ENCODE data around the gene STXBP5. TPM values are rescaled to one million over a fixed set of nuclear protein-coding genes. Genes with fewer than 3 reads are reported as not detected.

STXBP5 gene
- total and polyA plus RNA-seq, 5 donors from 2014 or later, result 1.9 to 32.4 (median 3.5) TPM

DNA sequence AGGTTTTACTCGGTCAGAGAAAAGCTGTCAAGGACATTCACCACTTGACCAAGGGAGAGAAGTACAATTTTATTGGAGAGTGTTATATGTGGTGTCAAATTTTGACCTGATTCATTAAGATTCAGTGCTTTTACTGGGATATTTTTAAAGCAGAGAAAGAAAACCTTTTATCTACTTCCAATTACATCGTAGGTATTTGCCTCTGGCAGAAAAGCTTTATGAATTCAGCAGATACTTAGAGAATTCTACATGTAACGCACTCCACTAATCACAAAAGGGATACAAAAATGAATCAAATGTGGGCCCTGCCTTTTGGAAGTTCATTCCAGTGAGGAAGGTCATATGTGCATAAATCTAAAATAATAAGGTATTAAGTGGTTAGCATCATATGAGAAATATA is 133.7 kb downstream of the STXBP5 start:
- no peak overlapping the region for H3K4me3 ChIP-seq (ENCODE audit: low read depth, low read length)
- peaks cover 28% of the 10 kb centered on the region for H3K36me3 ChIP-seq (ENCODE audit: control insufficient read depth, insufficient read depth, low read length)
- Mint-ChIP-seq H3K36me3 (peaks cover 20% of the 10 kb centered on the region), H3K27me3 (no peaks in the 10 kb centered on the region), H3K27ac (no peak overlapping the region), H3K9me3 (no peaks in the 10 kb centered on the region), H3K4me1 (peaks cover 0 to 4% (median 1%) of the 10 kb centered on the region in 4 donors), H3K4me3 (no peak overlapping the region)
- DNase-seq (no peak), ATAC-seq (ENCODE audit: low read depth in 2 of 2) (no peak)
- no peaks in the 10 kb centered on the region for H3K4me1 ChIP-seq (ENCODE audit: control insufficient read depth, insufficient read depth, low read length, poor library complexity, severe bottlenecking)
- no peaks in the 10 kb centered on the region for H3K27me3 ChIP-seq (ENCODE audit: control insufficient read depth, insufficient read depth, low read length)
- H3K27ac ChIP-seq (ENCODE audit: insufficient read depth, low read length, poor library complexity, severe bottlenecking), result no peak overlapping the region
- H3K9me3 ChIP-seq (ENCODE audit: control insufficient read depth in 2 of 2, low read length in 2 of 2), result no peaks in the 10 kb centered on the region

DNA sequence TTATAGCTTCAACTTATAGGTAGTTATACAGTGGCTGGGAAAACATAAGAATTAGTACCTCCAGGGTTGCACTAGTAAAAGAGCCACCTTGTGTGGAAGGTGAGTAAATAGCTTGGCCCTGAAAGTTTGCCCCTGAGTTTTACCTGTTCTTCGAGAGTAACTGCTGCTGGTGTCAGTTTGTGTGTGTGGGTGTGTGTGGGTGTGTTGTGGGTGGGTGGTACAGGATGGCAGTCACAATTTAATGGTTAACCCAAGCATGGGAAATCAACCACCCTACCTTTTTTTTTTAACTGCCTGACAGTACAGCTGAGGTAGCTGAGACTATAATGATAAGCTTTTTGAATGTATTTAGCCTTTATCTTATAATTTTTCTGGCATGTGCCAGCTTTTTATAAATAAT is 137.3 kb downstream of the STXBP5 start:
- Histone ChIP-seq H3K4me1 (ENCODE audit: control insufficient read depth, insufficient read depth, low read length, poor library complexity, severe bottlenecking) (no peaks in the 10 kb centered on the region), H3K27ac (ENCODE audit: insufficient read depth, low read length, poor library complexity, severe bottlenecking) (no peak overlapping the region), H3K27me3 (ENCODE audit: control insufficient read depth, insufficient read depth, low read length) (no peaks in the 10 kb centered on the region), H3K4me3 (ENCODE audit: low read depth, low read length) (no peak overlapping the region), H3K9me3 (ENCODE audit: control insufficient read depth in 2 of 2, low read length in 2 of 2) (no peaks in the 10 kb centered on the region), H3K36me3 (ENCODE audit: control insufficient read depth, insufficient read depth, low read length) (peaks cover 16% of the 10 kb centered on the region)
- Mint-ChIP-seq H3K4me1 (peaks cover 0 to 7% (median 3%) of the 10 kb centered on the region in 4 donors), H3K27ac (no peak overlapping the region), H3K27me3 (no peaks in the 10 kb centered on the region), H3K4me3 (no peak overlapping the region), H3K9me3 (no peaks in the 10 kb centered on the region), H3K36me3 (peaks cover 39% of the 10 kb centered on the region)
- no peak for ATAC-seq (ENCODE audit: low read depth in 2 of 2)
- DNase-seq, result no peak

DNA sequence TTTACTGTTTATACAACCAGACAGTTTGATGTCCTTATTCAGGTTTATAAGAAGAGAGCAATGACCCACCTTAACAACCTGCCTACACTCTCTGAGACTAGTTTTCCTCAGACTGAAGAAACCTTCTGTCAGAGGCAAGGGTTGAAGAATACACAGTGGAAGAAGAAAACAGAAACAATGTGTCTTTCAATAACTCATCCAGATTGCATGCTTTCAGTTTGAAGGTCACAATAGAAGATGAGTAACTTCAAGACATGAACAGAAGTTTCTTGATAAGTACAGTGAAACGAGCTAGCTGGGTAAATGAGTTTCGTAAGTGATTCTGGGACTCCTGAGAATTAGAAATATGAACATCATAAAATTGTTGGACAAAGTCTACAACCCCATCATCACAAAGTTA is 141.7 kb downstream of the STXBP5 start:
- Mint-ChIP-seq H3K9me3 (no peaks in the 10 kb centered on the region), H3K36me3 (peaks cover 30% of the 10 kb centered on the region), H3K4me3 (no peak overlapping the region), H3K27ac (no peak overlapping the region), H3K4me1 (peaks cover 0 to 11% (median 1%) of the 10 kb centered on the region in 4 donors), H3K27me3 (no peaks in the 10 kb centered on the region)
- H3K36me3 ChIP-seq (ENCODE audit: control insufficient read depth, insufficient read depth, low read length), result peaks cover 4% of the 10 kb centered on the region
- H3K4me3 ChIP-seq (ENCODE audit: low read depth, low read length), result no peak overlapping the region
- H3K4me1 ChIP-seq (ENCODE audit: control insufficient read depth, insufficient read depth, low read length, poor library complexity, severe bottlenecking), result no peaks in the 10 kb centered on the region
- no peak for DNase-seq
- no peak overlapping the region for H3K27ac ChIP-seq (ENCODE audit: insufficient read depth, low read length, poor library complexity, severe bottlenecking)
- ATAC-seq (ENCODE audit: low read depth in 2 of 2), result no peak
- no peaks in the 10 kb centered on the region for H3K9me3 ChIP-seq (ENCODE audit: control insufficient read depth in 2 of 2, low read length in 2 of 2)
- H3K27me3 ChIP-seq (ENCODE audit: control insufficient read depth, insufficient read depth, low read length), result no peaks in the 10 kb centered on the region

DNA sequence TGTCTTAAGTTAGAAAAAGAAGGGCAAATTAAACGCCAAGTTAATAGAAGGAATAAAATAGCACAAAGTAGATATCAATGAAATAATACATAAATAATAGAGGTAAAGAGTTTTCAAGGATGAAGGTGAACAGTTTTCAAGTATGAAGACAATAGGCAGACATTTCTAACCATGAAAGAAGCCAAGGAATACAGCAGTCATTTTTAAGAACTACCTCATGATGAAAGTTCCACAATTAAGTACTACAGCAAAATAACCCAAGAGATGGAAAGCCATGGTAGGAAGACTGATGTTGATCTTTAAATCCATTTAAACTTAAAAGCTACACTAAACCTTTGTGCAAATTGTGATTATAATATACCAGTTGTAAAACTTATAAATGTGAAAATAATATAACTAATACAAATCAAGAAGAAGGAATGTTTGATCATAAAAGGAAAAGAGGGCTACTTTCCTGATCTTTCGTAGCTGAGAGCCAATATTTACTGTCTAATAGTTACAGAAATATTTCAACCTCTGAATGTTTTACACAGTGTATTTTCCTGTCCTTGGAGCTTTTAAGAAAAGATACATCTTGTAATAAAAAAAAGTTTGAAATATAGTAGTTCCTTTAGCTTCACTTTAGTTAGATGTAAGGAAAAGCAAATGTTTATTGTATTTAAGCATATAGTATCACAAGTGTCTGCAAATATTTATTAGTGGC is 143.1 kb downstream of the STXBP5 start:
- H3K36me3 Mint-ChIP-seq, result peaks cover 23% of the 10 kb centered on the region
- H3K9me3 ChIP-seq (ENCODE audit: control insufficient read depth in 2 of 2, low read length in 2 of 2), result no peaks in the 10 kb centered on the region
- H3K4me3 Mint-ChIP-seq, result no peak overlapping the region
- H3K4me1 ChIP-seq (ENCODE audit: control insufficient read depth, insufficient read depth, low read length, poor library complexity, severe bottlenecking), result no peaks in the 10 kb centered on the region
- no peaks in the 10 kb centered on the region for H3K27me3 ChIP-seq (ENCODE audit: control insufficient read depth, insufficient read depth, low read length)
- no peaks in the 10 kb centered on the region for H3K27me3 Mint-ChIP-seq
- no peaks in the 10 kb centered on the region for H3K9me3 Mint-ChIP-seq
- H3K27ac ChIP-seq (ENCODE audit: insufficient read depth, low read length, poor library complexity, severe bottlenecking), result no peak overlapping the region
- H3K4me1 Mint-ChIP-seq, result peaks cover 0 to 11% (median 0%) of the 10 kb centered on the region in 4 donors
- DNase-seq (no peak), ATAC-seq (ENCODE audit: low read depth in 2 of 2) (no peak)
- no peak overlapping the region for H3K4me3 ChIP-seq (ENCODE audit: low read depth, low read length)
- peak overlapping the region in 1 of 3 donors; percentile 85 for H3K27ac Mint-ChIP-seq
- peaks cover 2% of the 10 kb centered on the region for H3K36me3 ChIP-seq (ENCODE audit: control insufficient read depth, insufficient read depth, low read length)

DNA sequence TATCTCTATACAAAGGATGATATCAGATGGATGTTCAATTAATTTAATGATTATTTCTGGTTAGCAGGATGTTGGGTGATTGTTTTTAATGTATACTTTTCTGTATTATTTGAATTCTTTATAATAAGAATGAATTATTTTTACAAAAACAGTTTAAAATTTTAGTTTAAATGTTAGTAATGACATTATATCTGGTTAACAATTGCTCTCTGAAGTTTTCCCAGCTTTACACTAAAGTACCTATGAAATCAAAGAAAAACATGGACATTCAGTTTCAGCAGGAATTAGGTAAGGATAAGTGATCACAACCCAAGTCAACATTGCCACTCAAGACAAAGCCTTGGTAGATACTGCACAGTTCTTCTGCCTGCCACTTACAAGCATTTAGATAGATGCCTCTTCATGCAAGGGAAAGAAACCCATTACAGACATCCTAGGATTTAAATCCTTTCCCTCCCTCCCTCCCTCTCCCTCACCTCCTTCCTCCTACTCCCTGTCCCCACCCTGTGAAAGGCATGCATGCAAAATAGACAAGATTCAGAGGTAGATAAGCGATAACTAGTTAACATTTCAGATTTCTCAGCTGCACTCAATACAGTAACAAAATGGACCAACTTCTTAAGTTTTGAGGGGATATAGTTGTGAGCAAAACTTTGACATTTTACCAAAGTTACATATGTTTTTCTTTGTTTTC is 143.8 kb downstream of the STXBP5 start:
- Mint-ChIP-seq H3K27ac (no peak overlapping the region), H3K4me3 (no peak overlapping the region), H3K4me1 (peaks cover 0 to 11% (median 0%) of the 10 kb centered on the region in 4 donors), H3K36me3 (peaks cover 23% of the 10 kb centered on the region), H3K27me3 (no peaks in the 10 kb centered on the region), H3K9me3 (no peaks in the 10 kb centered on the region)
- DNase-seq (no peak), ATAC-seq (ENCODE audit: low read depth in 2 of 2) (no peak)
- Histone ChIP-seq H3K4me1 (ENCODE audit: control insufficient read depth, insufficient read depth, low read length, poor library complexity, severe bottlenecking) (no peaks in the 10 kb centered on the region), H3K27me3 (ENCODE audit: control insufficient read depth, insufficient read depth, low read length) (no peaks in the 10 kb centered on the region), H3K9me3 (ENCODE audit: control insufficient read depth in 2 of 2, low read length in 2 of 2) (no peaks in the 10 kb centered on the region), H3K27ac (ENCODE audit: insufficient read depth, low read length, poor library complexity, severe bottlenecking) (no peak overlapping the region), H3K36me3 (ENCODE audit: control insufficient read depth, insufficient read depth, low read length) (peaks cover 2% of the 10 kb centered on the region), H3K4me3 (ENCODE audit: low read depth, low read length) (no peak overlapping the region)

DNA sequence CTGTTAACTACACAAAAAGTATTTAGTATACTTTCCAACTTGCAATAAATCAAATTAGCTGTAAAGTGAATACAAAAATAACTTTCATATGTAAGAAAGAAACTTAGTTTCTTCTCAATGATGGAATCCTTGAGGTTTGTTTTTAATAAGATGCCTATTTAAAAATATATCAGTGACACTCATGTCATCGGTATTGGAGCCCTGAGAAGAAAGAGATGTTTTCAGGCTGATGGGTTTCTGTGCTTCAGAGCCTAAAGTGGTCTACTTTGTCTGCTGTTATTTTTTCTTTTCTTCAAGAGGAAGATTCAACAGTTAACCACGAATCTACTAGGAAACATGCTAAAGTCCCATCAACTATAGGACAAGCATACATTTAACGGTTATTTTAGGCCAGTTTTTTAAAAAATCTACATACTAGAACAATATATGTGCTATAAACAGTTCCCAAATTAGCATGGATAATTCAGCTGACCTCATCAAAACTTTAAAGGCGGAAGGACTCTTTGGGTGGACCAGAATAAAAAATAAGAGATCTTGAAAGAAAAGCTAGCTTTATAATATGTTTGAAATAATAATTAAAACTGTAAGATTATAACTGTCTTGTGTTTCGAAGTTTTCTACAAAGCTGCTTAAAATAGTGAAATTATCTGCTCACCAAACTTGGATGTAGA is 157.2 kb downstream of the STXBP5 start:
- H3K9me3 Mint-ChIP-seq, result peaks cover 0 to 14% (median 2%) of the 10 kb centered on the region in 7 donors
- Histone ChIP-seq H3K4me1 (ENCODE audit: control insufficient read depth, insufficient read depth, low read length, poor library complexity, severe bottlenecking) (no peaks in the 10 kb centered on the region), H3K9me3 (ENCODE audit: control insufficient read depth in 2 of 2, low read length in 2 of 2) (peaks cover 0 to 2% of the 10 kb centered on the region in 2 experiments), H3K36me3 (ENCODE audit: control insufficient read depth, insufficient read depth, low read length) (peaks cover 39% of the 10 kb centered on the region), H3K4me3 (ENCODE audit: low read depth, low read length) (no peak overlapping the region), H3K27me3 (ENCODE audit: control insufficient read depth, insufficient read depth, low read length) (no peaks in the 10 kb centered on the region), H3K27ac (ENCODE audit: insufficient read depth, low read length, poor library complexity, severe bottlenecking) (no peak overlapping the region)
- H3K4me3 Mint-ChIP-seq, result no peak overlapping the region
- H3K27me3 Mint-ChIP-seq, result no peaks in the 10 kb centered on the region
- no peak overlapping the region for H3K27ac Mint-ChIP-seq
- ATAC-seq (ENCODE audit: low read depth in 2 of 2) (no peak), DNase-seq (no peak)
- peaks cover 0 to 11% (median 2%) of the 10 kb centered on the region in 4 donors for H3K4me1 Mint-ChIP-seq
- H3K36me3 Mint-ChIP-seq, result peaks cover 47% of the 10 kb centered on the region

- ATAC-seq (ENCODE audit: low read depth in 2 of 2), result no peak
- no peaks in the 10 kb centered on the region for H3K27me3 Mint-ChIP-seq
Observed at GRCh38 chr6:147366290-147366689, 162.1 kb downstream of the STXBP5 start.

More at GRCh38 chr6:147366290-147366689, 162.1 kb downstream of the STXBP5 start:
- H3K36me3 ChIP-seq (ENCODE audit: control insufficient read depth, insufficient read depth, low read length), result peaks cover 29% of the 10 kb centered on the region
- no peaks in the 10 kb centered on the region for H3K27me3 ChIP-seq (ENCODE audit: control insufficient read depth, insufficient read depth, low read length)
- no peaks in the 10 kb centered on the region for H3K9me3 ChIP-seq (ENCODE audit: control insufficient read depth in 2 of 2, low read length in 2 of 2)
- no peak for DNase-seq
- Mint-ChIP-seq H3K36me3 (peaks cover 39% of the 10 kb centered on the region), H3K4me3 (no peak overlapping the region), H3K9me3 (no peaks in the 10 kb centered on the region), H3K27ac (no peak overlapping the region), H3K4me1 (peaks cover 0 to 5% (median 2%) of the 10 kb centered on the region in 4 donors)
- no peaks in the 10 kb centered on the region for H3K4me1 ChIP-seq (ENCODE audit: control insufficient read depth, insufficient read depth, low read length, poor library complexity, severe bottlenecking)
- no peak overlapping the region for H3K4me3 ChIP-seq (ENCODE audit: low read depth, low read length)
- H3K27ac ChIP-seq (ENCODE audit: insufficient read depth, low read length, poor library complexity, severe bottlenecking), result no peak overlapping the region

All from CD4-positive, CD25-positive, alpha-beta regulatory T cell (primary cell).